GM21360 (cell line): ENCODE measurements around the gene MICAL2.

Experiments
- ATAC-seq: cut with Tn5 transposase; IDR thresholded peaks from one replicate; pipeline ENCODE4 v1.9.1; 2021; ENCODE audit warnings: mild to moderate bottlenecking, moderate library complexity; ENCODE audit not compliant: unreplicated experiment

Gene MICAL2

DNA sequence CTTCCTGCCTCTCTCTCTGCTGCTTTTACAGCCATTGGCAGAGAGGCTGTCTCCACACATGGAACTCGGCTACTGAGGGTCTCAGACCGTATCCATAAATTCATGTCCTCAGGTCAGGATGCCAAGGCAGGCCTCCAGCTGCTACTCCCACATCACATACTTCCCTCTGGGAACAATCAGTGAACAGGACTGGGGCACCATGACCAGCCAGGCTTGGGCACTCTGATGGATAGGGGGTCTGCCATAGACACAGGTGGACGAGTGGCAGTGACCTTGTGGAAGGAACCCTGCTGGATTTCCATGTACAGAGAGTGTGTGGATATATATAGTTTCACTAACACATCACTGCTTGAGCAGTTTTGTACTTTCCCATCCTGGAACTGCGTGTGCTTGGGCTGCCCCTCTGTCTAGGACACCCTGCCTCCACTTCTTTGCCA lies 169.3 kb downstream of the MICAL2 start:
- ATAC-seq = no peak

DNA sequence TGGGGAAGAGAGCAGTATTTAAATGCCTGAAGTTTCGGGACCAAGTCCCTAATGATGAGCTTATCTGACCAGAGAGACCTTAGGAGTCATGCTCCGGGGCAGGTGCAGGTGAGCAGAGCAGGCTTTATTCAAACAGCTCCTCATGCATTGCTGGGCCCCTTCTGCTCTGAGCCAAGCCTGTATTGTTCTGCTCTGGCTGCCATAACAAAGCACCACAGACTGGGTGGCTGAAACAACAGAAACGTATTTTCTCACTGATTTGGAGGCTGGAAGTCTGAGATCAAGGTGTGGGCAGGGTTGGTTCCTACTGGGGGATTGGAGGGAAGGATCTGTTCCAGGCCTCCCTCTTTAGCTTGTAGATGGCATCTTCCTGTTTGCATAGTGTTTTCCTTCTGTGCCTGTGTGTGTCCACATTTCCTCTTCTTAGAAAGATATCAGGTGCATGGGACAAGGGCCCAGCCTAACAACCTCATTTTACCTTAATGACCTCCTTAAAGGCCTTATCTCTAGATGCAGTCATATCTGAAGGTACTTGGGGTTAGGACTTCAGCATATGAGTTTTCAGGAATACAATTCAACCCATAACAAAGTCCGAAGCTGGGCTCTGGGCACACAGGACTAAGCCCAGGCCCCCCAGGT lies 169.9 kb downstream of the MICAL2 start:
- no peak for ATAC-seq

DNA sequence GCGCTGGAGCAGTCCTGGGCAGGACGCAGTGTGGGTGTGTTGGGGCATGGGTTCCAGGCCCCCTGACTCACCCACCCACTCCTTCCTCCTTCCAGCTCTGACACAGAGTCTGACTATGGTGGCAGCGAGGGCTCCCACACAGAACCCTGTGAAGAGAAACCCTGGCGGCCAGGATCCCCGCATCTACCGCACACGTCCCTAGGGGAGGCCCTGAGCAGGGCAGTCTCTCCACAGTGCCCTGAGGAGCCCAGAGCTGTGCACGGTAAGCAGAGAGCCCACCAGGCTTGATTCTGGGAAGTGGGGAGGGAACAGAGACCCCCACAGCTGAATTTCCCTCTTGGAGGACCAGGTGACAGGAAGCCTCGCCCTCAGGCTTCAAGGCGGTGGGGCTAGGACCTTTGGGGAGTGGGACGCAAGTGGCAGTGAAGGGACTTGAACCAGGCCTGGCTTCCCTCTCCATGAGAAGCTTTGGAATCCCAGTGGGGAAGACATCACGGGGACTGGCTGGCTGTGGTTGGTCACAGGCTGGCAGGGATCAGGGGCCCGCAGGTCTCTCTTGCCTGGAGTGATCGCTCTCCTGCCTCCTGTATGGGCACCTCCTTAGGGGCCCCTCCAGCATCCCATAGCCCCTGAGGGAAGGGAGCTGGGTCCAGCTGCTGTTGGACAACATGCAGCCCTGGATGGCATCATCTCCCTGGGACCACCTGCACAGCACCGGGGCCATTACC lies 170.6 kb downstream of the MICAL2 start:
- ATAC-seq = no peak

DNA sequence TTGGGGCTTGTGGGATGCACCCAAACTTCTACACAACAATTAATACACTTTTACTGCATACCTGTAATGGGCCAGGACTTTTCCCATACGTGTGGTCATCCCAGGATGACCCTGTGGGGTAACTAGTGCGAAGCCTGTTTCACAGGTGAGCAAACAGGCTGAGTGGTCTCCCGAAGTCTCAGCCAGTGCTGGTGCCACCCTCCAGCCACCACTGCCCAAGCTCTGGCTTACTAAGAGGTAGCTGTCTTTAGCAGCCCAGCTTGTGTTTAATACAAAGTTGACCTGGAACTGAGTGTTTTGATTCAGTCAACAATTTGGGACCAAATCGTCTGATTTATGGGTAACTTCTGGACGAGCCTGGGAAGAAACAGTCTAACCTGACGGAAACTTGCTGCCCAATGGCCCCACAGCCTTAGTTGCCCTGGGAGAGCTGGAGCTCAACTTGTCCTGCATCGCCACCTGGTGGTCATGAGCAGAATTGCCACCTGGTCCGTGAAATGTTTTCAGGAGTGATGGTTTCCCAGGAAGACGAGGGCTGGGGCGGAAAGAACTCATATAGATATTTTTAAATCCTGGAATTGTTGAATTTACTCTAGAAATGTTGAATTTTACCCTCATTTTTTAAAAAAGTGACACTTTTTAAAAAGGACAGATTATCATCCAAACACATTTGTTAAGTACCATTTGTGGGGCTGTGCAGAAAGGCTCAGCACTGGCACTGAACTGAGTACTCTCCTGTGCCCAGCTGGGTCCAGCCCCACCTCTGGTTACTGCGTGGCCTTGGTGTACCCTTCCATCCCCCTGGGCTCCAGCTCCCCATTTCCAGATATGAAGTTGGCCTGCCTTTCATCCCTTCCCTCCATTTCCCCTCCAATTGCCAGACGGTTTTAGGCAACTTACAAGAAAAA lies 171.4 kb downstream of the MICAL2 start:
- no peak for ATAC-seq

DNA sequence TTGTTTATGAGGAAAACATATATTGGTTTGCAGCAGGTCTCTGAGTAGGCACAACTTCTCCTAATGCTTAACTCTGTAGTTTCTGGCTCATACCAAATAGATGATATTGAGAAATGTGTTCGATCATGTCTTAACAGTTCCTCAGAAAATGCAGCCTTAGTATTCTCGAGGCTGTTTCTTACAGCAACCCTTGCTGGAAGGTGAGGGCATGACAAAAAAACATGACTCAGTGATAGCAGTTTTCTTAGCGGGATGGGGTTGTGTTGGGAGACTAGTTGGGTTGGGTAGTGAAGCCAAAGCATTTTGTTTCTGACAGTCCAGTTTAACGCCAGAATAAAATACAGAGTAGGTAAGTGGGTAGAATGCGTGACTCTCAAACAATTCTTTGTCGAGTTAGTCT lies 172.3 kb downstream of the MICAL2 start:
- no peak for ATAC-seq

DNA sequence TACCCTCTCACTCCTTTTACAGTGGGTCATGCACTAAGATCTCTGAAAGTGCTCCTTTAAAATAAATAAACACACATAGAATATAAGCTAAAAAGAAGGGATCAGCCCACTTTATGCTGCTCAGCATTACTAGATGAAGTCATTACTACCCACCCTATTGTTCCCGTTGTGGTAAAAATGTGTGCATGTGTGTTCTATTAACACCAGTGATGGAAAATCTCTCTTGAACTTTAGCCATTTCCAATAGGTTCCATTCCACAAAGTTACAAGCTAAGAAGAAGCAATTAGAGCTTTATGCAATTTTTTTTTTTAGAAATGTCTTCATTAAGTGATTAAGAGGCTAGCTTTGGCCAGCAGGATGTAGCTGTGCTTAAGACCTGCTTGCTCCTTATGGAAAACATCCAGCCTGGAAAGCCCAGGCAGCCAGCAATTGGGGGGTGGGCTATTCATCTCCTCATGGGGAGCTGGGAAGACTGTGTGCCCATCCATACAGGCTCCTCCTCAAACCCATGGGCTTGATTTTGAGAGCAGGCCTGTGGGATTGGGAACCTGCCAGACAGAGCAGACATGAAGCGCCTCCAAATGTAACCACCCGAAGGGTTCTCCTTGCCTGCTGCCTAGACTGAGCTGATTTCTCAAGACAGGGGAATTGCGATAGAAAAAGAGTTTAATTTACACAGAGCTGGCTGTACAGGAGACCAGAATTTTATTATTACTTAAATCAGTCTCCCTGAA lies 174.1 kb downstream of the MICAL2 start:
- ATAC-seq = no peak

DNA sequence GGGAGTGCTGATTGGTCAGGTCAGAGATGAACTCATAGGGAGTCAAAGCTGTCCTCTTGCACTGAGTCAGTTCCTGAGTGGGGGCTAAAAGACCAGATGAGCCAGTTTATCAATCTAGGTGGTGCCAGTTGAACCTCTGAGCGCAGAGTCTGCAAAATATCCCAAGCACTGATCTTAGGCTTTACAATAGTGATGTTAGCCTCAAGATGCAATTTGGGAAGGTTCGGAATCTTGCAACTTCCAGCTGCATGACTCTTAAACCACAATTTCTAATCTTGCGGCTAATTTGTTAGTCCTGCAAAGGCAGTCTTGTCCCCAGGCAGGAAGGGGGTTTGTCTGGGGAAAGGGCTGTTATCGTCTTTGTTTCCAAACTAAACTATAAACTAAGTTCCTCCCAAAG lies 174.7 kb downstream of the MICAL2 start:
- ATAC-seq = no peak

DNA sequence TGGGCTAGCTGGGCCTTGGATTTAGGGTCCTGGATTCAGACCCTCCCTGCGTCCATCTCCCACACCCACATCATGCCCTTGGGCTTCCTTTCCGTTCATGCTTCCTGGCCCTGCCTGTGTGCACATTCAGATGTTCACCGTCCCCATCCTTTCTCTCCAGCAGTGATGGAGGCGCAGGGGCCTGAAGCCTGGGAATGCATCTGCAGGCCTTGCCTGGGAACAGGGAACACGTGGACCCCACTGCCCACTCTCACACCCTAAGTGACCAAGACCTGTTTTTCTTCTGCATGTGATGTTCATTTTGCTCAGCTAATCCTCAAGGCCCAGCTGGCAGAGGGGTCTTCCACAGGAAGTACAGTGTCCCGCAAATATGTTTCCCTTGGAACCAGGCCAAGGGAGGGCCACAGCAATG lies 175.4 kb downstream of the MICAL2 start:
- no peak for ATAC-seq

DNA sequence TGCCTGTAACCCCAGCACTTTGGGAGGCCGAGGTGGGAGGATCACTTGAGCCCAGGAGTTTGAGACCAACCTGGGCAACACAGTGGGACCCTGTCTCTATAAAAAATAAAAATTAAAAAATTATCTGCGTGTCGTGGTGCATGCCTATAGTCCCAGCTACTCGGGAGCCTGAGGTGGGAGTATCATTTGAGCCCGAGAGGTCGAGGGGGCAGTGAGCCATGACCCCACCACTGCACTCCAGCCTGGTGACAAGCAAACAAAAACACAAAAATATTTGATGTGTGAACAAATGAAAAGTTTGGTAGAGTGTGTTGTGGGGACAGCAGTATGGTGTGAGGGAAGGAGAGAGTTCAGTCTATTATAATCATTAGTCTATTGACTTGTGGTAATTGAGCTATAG lies 176.2 kb downstream of the MICAL2 start:
- no peak for ATAC-seq

DNA sequence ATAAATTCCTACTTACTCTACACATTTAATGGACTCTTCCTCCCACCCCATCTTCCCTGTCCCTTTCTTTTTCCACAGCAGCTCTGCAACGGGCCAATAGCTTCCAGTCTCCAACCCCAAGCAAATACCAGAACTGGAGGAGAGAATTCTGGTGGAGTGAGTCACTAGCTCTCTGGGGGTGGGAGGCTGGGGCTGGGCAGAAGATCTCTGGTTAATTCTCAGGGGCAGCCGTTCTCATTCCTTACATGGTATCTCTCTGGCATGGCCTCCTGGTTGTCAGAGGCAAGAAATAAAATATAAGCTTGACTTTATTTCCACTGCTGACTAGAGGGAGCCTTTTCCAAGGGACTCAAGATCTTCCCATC lies 176.6 kb downstream of the MICAL2 start:
- ATAC-seq = no peak

DNA sequence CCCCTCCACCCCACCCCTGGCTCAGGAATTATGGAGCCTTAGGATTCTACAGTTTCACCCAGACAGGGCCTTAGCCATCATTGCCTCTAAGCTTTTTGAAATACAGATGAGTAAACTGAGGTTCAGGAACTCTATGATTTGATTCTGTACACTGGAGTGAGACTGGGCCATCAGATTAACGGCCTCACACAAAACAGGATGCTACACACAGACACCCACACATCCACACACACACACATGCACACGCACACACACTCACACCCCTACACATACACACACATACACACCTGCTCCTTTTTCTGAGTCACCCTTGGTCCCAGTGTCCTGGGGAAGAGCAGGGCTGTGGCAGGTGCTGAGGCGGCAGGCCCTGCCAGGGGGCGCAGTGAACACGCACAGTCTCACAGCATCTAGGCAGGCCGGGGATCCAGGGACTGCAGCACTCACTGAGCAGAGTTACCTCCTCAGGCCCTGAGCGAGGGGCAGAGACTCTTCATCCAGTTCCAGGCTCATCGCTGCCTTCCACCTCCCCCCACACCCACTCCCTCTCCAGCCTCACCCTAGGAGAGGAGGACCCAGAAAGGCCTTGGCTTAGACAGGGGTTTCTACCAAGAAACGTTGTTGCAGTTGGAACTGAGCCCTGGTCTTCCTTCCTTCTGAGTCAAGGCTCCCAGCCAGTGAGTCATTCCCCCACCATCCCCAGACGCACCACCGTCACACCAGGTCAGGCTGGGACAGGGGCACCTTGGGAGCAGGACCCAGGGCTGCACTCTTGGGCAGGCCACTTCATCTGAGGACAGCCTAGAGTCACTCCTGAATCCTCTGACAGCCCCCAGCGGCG lies 177.2 kb downstream of the MICAL2 start:
- ATAC-seq = no peak

DNA sequence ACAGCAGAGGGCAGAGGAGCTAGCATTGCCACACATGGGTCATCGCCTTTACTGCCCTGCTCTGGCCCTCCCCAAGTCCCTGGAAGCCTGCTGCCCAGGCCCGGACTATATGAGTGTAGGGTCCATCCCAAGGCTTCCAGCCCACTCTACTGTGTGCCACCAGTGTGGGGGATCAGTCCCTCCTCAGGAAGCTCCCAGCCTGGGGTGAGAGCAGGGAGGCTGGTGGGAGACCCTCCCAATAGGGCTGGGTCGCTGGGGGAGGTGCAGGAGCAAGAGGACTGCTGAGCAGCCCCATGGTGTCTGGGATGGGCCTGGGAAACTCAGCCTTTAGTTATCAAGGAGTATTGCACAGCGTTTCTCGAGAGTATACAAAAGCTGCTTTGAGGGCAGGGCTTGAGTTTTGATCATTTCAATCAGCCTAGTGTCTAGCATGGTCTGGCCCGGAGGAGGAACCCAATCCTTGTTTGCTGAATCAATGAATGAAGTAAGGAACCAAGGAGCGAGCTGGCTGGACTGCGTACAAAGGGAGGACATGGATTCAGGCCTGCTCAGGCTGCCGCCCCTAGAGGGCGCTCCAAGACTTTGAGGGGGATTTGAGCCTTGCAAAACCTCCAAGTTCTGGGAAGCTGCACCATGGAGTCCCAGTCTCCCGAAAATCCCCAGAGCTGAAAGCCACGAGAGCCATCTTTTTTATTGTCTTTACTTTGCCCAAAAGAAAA lies 178.0 kb downstream of the MICAL2 start:
- no peak for ATAC-seq

DNA sequence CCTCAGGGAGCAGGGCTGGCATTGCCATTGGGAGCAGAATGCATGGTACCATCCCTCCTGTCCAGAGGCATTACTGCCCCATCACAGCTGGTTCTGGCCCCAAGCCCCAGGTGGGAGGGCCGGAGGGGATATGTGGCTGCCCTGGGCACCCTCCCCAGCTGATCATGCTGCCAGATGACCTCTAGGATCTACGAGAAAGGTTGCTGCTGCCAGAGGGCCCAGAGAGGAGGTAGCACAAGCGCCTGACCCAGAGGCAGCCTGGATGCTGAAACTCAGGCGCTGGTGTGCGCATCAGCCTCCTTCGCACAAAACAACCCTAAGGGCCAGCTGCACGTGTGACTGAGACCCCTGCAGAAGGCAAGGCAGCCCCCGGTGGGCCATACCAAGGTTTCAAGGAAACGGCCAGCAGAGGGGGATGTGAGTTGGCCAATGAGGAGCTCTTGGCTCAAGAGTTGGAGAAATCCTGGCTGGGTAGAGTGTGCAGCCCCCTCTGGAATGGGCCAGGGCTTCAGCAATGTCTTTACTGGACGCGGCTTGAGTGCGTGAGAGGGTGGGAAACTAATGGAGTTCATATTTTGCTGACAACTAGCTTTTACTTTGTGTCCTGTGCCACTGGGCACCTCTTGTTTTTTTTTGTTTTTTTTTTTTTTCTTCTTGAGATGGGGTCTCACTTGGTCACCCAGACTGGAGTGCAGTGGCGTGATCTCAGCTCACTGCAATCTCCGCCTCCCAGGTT lies 178.7 kb downstream of the MICAL2 start:
- ATAC-seq = no peak

DNA sequence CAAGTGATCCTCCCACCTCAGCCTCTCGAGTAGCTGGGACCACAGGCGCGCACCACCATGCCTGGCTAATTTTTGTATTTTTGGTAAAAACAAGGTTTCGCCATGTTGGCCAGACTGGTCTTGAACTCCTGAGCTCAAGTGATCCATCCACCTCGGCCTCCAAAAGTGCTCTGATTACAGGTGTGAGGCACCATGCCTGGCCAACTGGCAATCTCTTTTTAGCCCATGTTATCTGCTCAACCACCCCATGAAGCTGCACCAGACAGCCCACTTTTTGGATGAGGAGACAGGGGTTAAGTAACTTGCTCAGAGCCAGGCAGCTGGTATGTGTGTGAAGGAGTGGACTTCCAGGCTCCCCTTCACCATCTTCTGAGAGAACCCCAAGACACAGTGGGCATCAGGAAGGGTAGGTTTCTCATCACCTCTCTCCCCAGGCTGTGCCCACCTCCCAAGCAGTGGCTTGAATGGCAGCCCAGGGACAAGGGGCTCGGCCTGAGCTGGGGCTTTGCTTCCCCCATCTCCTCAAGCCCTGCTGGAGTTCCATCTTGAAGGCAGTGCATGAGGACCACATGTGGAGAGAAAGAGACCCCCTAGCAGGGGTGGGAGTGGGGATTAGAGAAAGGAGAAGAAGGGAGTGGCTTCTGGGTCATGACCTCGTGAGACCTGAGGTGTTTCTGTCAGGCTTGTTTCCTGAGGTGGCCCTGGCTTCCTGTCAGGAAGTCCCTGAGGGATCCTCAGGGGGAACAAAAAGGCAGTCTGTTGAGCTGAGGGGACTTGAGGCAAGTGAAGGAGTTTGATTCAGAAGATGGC lies 179.5 kb downstream of the MICAL2 start:
- ATAC-seq = no peak

DNA sequence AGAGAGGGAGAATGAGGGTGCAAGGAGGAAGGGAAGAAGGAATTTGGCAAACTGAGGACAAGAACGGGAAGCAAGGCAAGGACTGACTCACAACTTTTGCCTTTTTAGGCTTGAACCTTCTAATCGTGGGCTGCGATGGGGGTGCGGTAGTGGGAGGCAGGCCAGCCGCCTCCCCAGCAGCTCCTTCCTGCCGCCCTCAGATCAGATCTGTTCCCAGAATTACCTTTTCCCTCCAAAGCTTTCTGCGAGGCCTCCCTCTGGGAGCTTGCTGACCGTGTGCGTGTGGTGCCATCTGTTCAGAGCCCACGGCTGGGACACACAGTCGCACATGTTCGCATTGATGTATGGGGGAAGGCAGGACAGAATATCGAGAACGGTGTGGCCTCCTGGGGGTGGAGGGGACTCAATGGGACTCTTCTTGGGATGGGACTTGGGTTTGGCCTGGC lies 180.1 kb downstream of the MICAL2 start:
- ATAC-seq = no peak

DNA sequence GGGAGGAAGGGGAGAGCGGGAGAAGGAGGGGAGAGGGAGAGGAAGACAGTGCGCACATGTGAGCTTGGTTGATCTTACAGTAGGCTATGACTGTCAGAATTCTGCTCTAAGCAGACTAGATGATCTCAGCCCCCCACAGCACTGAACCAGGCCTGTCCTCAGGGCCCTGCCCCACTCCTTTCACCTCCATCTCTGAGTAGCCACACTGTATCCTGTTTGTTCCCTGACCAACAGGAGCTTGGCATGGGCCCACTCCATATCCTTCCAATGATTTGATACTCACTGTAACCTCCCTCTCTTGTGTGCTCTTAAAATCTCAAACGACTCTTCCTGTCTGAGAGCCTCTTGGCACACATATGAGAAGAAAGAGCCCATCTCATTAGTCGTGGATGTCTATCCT lies 180.9 kb downstream of the MICAL2 start:
- no peak for ATAC-seq

DNA sequence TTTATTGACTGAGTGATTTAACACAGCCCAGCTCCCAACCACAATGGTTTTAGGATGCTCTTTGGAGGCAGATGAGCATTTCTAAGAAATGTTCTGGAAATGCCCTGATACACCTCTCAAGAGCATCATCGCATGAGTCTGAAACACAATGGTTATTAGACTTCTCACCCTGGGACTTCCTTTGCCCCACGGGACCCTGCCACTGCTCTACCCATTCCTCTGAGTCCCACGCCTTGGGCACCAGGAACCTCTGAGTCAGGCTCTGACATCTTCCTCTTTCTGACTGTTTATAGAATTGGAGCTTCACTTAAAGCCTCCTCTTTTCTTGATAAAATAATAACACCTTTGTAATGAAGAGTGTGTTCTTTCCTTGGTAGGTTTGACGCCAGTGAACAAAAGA lies 181.4 kb downstream of the MICAL2 start:
- ATAC-seq = no peak

DNA sequence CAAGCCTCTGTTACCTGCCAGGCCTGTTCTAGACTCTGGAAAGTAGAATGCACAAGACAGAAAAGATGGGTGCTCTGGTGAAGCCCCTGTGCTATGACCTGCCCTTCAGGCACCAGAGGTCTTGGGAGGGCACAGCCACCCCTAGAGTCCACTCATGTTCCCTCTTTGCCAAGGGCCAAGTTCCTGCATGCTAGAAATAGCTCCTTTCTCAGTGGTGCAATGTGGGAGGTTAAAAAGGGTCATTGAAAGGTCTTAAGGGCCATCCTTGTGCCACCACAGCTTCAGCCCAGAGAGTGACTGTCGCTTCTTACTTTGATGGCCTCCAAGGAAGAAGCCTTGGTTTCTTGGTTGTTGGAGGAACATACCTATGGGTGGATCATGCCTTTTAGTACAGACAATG lies 182.4 kb downstream of the MICAL2 start:
- ATAC-seq = no peak
